Aorta (tissue), 5 donors: Measurements from ENCODE around the gene ADGRL1. TPM values are rescaled to one million over a fixed set of nuclear protein-coding genes. Genes with fewer than 3 reads are reported as not detected.
A peak's percentile ranks its signal among the peaks of the same experiment; 100 is the strongest.
"Not testable (repeated sequence)": the region's sequence is repeated elsewhere in the genome, so short reads cannot be mapped to it uniquely, and the experiment has no call there.

Source experiments
- ATAC-seq: fragments of 200-7000 bp; cut with Tn5 transposase; one replicate; pipeline ENCODE4 v1.9.1; 2022; ENCODE audit warnings: moderate library complexity; ENCODE audit not compliant: low FRiP score
- DNase-seq, 2 donors: peaks; one replicate each; pipeline ENCODE4 v3.0.0-alpha.2; 2020
- H3K27ac ChIP-seq, 2 donors: one replicate each; pipeline ENCODE4 v1.5.1; 2013; ENCODE audit warnings: low read length in 2 of 2, mild to moderate bottlenecking in 2 of 2, moderate library complexity in 2 of 2, control low read depth in 1 of 2, inconsistent platforms in 1 of 2, low read depth in 1 of 2
- H3K27me3 ChIP-seq, 2 donors: one replicate each; pipeline ENCODE4 v1.6.1; 2013; ENCODE audit warnings: control low read depth in 1 of 2, low read length in 1 of 2, mild to moderate bottlenecking in 1 of 2, moderate library complexity in 1 of 2; ENCODE audit not compliant: insufficient read depth in 2 of 2, control insufficient read depth in 1 of 2
- H3K36me3 ChIP-seq, 2 donors: one replicate each; pipeline ENCODE4 v1.6.1; 2013; ENCODE audit warnings: control low read depth in 1 of 2, low read length in 1 of 2, mild to moderate bottlenecking in 1 of 2; ENCODE audit not compliant: insufficient read depth in 2 of 2, control insufficient read depth in 1 of 2
- H3K4me1 ChIP-seq, 2 donors: one replicate each; pipeline ENCODE4 v1.6.1; 2013; ENCODE audit warnings: low read length in 2 of 2, control low read depth in 1 of 2, mild to moderate bottlenecking in 1 of 2, moderate library complexity in 1 of 2; ENCODE audit not compliant: insufficient read depth in 2 of 2, control insufficient read depth in 1 of 2
- H3K4me3 ChIP-seq, 2 donors: one replicate each; pipeline ENCODE4 v1.5.1; 2013; ENCODE audit warnings: low read length in 2 of 2, control low read depth in 1 of 2, mild to moderate bottlenecking in 1 of 2
- H3K9me3 ChIP-seq: one replicate; pipeline ENCODE4 v1.6.1; 2013; ENCODE audit warnings: mild to moderate bottlenecking, low read length; ENCODE audit not compliant: control insufficient read depth
- WGBS, 2 donors: extraction: QIAGEN DNeasy Blood & Tissue Kit; methylation state at CpG; one replicate each; pipeline ENCODE4 v1.1.7; 2013; 5-methylcytosine and 5-hydroxymethylcytosine counted together
- intact Hi-C, 2 donors: fragments of 100-400 bp; cut with DNase I; formaldehyde crosslinking; loops; one replicate each; pipeline versions ENCODE4 v1.14.2 to v1.15.0; 2022
- polyA plus RNA-seq, 2 donors: library from polyadenylated mRNA; stranded (reverse); fragments of 200-250 nt; gene quantifications; one replicate each; pipeline ENCODE4 v1.2.3, GENCODE V29; 2013
- total RNA-seq, 2 donors: library from RNA; stranded (reverse); fragmentation: NEBNext Ultra II Directional; extraction: Animal tissue kit (Norgen Biotek cat#: 25700); gene quantifications; one replicate each; pipeline ENCODE4 v1.2.1, GENCODE V29; 2021
- donor health status: healthy with polysubstance abuse.
- donor health status: Bipolar disorder and iron deficiency.
- donor health status: DM: no; HTN: no; CAD: no.
- donor health status: DM: no; HTN: no; CAD: no.
- donor health status: DM: yes; HTN: yes; CAD: no.

The ADGRL1 gene
- total and polyA plus RNA-seq, 4 donors: 5.3 to 26.3 (median 8.7) TPM

GRCh38 chr19:14226498-14226897 is 20.5 kb upstream of the ADGRL1 start:
- WGBS, 2 donors: 85% methylated on average over 6 of the region's 6 CpGs
- DNase-seq, H3K27ac ChIP-seq, H3K4me3 ChIP-seq, H3K27me3 ChIP-seq, H3K4me1 ChIP-seq, H3K9me3 ChIP-seq, H3K36me3 ChIP-seq, intact Hi-C loops, ATAC-seq: not testable (repeated sequence)

DNA sequence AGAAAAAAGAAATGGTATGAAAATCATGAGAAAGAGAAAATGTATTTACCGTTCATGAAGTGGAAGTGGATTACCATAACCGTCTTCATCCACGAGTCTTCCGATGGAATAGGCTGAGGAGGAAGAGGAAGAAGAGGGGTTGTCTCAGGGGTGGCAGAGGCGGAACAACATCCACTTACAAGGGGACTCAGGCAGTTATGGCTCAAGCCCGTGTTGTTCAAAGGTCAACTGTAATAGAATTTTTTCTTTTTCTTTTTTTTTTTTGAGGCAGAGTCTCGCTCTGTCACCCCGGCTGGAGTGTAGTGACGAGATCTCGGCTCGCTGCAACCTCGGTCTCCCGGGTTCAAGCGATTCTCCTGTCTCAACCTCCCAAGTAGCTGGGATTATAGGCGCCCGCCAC is 16.9 kb upstream of the ADGRL1 start:
- H3K27me3 ChIP-seq: no peaks in the 10 kb centered on the region
- H3K4me1 ChIP-seq: no peaks in the 10 kb centered on the region
- no peak overlapping the region for H3K27ac ChIP-seq
- 93% methylated on average over 14 to 16 of the region's 16 CpGs for WGBS, 2 donors
- H3K4me3 ChIP-seq: no peak overlapping the region
- no peaks in the 10 kb centered on the region for H3K9me3 ChIP-seq
- intact Hi-C loops: no loop called here
- H3K36me3 ChIP-seq: no peaks in the 10 kb centered on the region
- ATAC-seq: no peak
- DNase-seq: no peak

DNA sequence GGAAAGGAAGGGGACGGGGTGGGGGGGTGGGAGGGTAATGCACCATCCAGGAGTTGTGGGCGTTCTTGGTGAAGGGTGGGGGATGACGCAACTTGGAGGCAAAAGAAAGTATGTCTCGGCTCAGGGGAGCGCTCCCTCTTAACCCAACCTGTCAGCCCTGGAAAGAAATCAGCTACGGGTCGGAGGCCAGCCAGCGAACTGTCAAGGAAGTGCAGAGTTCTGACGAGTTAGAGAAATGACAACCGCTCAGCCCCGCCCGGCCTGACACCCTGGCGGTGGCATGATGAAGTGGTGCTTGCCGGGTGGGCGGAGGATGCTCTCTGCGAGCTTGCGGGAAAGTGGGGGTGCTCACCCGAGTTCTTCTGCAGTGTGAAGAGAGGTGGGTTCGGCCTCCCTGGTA is 15.4 kb upstream of the ADGRL1 start:
- H3K27me3 ChIP-seq, H3K9me3 ChIP-seq, H3K4me3 ChIP-seq, H3K36me3 ChIP-seq, H3K4me1 ChIP-seq, ATAC-seq, H3K27ac ChIP-seq, intact Hi-C loops, DNase-seq: not testable (repeated sequence)
- WGBS, 2 donors: 2 to 8% methylated on average over 18 to 19 of the region's 19 CpGs

- no peak overlapping the region for H3K27ac ChIP-seq
- ATAC-seq: peak; percentile 37
Observed at GRCh38 chr19:14218620-14219330, 12.8 kb upstream of the ADGRL1 start.

GRCh38 chr19:14217886-14218285 is 11.9 kb upstream of the ADGRL1 start:
- H3K36me3 ChIP-seq, H3K9me3 ChIP-seq, H3K27me3 ChIP-seq, H3K4me1 ChIP-seq, H3K27ac ChIP-seq, H3K4me3 ChIP-seq, DNase-seq, intact Hi-C loops: not testable (repeated sequence)
- WGBS, 2 donors: 14 to 17% methylated on average over 4 of the region's 4 CpGs
- peak; percentile 20 for ATAC-seq

More at GRCh38 chr19:14218620-14219330, 12.8 kb upstream of the ADGRL1 start:
- H3K4me3 ChIP-seq: no peak overlapping the region
- no peak for DNase-seq
- H3K36me3 ChIP-seq: no peaks in the 10 kb centered on the region
- no peaks in the 10 kb centered on the region for H3K4me1 ChIP-seq
- H3K27me3 ChIP-seq: no peaks in the 10 kb centered on the region
- WGBS, 2 donors: 73 to 78% methylated on average over 12 of the region's 12 CpGs
- intact Hi-C loops: no loop called here
- H3K9me3 ChIP-seq: no peaks in the 10 kb centered on the region

DNA sequence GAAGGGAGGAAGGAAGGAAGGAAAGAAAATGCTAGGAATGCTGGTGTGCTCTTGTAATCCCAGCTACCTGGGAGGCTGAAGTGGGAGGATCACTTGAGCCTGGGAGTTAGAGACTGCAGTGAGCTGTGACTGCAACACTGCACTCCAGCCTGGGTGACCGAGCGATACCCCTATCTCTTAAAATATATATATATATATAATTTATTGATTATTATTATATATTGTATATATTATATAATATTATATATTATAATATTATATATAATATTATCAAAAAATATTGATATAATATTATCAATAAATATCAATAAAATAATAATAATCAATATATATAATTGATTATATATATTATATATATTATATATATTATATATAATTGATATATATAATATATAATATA is 8.6 kb upstream of the ADGRL1 start:
- no peaks in the 10 kb centered on the region for H3K4me1 ChIP-seq
- no peak overlapping the region for H3K27ac ChIP-seq
- 90% methylated on average over 2 of the region's 2 CpGs for WGBS, 2 donors
- H3K36me3 ChIP-seq: no peaks in the 10 kb centered on the region
- DNase-seq (no peak), ATAC-seq (no peak)
- no peak overlapping the region for H3K4me3 ChIP-seq
- no peaks in the 10 kb centered on the region for H3K27me3 ChIP-seq
- intact Hi-C loops: no loop called here
- no peaks in the 10 kb centered on the region for H3K9me3 ChIP-seq

DNA sequence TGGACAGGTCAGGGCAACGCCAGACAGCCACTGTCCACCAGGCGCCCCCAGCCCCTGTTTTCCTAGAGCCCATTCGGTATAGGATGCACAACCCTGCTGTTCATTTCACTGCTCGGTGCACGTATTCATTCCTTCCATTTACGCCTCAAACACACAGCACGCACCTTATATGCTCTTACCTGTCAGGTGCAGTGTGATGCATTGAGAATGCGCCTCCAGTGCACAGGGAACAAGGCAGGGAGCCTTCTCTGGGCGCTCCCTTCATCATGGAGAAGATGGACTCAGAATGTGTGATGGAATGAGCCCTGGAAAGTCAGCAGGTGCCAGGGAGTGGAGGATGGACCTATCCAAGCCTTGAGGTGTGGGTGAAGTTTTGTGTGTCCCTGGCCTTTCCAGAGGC is 4.2 kb upstream of the ADGRL1 start:
- H3K27ac ChIP-seq, H3K4me1 ChIP-seq, H3K27me3 ChIP-seq, DNase-seq, H3K36me3 ChIP-seq, H3K9me3 ChIP-seq, ATAC-seq, H3K4me3 ChIP-seq, intact Hi-C loops: not testable (repeated sequence)
- WGBS, 2 donors: 59 to 63% methylated on average over 9 of the region's 9 CpGs

DNA sequence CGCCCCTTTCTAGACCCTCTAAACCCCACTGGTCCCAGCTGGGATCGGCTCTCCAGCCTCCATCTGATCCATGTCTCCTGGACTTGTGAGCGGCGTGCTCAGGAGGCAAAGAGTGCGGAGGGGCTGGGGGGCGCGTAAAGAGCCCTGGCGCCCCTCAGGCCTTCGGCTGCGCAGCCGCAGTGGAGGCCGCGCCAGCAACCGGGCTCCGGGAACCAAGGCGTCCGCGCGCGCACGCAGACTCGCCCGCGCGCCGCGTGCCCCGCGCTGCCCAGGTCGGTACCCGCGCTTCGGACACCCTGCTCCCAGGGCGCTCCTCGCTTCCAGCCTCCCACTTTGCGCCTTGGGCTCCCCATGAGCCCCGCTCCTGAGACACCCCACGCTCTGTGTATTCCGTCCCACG is 3.4 kb upstream of the ADGRL1 start:
- H3K4me3 ChIP-seq, H3K36me3 ChIP-seq, H3K27ac ChIP-seq, H3K27me3 ChIP-seq, H3K4me1 ChIP-seq, DNase-seq, ATAC-seq, H3K9me3 ChIP-seq, intact Hi-C loops: not testable (repeated sequence)
- 1 to 2% methylated on average over 20 to 40 of the region's 40 CpGs for WGBS, 2 donors

DNA sequence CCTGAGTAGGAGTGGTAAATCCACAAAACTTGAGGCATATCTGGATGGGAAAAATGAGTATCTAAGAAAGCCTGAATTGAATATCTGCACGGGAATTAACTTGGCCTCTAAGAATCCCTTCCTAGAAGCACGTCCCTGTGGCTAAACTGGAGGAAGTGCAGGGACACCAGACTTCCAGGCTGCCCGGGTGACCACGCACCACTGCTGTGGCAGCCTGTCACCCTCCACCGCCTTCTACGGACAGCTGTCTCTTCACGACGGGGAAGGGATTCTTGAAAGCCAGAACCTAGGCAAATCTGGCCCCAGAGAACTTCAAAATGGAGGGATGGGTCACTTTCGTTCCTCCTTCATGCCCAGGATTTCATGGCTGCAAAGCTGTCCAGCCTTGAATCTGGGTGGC is 2.5 kb upstream of the ADGRL1 start:
- H3K36me3 ChIP-seq, DNase-seq, H3K27ac ChIP-seq, H3K4me1 ChIP-seq, ATAC-seq, intact Hi-C loops, H3K4me3 ChIP-seq, H3K27me3 ChIP-seq, H3K9me3 ChIP-seq: not testable (repeated sequence)
- 51 to 55% methylated on average over 9 of the region's 9 CpGs for WGBS, 2 donors
